ENCODE measurements around the gene C12orf43.

Gene C12orf43

DNA sequence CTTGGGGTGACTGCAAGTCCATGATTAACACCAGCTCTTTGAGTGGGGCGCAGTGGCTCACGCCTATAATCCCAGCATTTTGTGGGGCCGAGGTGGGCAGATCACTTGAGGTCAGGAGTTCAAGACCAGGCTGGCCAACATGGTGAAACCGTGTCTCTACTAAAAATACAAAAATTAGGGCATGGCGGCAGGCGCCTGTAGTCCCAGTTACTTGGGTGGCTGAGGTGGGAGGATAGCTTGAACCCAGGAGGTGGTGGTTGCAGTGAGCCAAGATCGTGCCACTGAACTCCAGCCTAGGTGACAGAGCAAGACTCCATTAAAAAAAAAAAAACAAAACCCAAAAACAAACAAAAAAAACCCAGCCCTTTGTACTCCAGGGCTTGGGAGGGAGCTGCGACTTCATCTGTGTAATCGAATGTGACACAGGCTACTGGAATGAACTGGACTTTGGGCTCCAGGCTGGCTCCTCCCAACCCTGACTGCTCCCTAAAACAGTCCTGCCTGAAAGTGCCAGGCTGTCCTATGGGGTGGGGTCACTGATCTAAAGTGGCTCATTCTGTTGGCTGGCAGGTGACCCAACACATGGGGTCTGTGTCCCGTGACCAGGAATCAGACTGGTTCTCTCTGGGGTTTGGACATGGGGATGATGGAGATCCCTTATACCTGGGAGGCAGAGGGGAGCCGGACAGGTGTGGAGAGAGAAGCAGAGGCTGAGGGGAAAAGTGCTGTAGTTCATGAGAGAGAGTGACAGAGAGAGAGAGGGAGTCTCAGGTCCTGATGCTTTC, 9.3 kb upstream of the C12orf43 start:
- no peak for DNase-seq (ENCODE audit: low read depth in 1 of 2, low spot score in 1 of 2)
- no peak for TF ChIP-seq SPI1 (IDR thresholded peaks at IDR 0.05; ENCODE audit: borderline replicate concordance, low read depth)
- TF ChIP-seq, protein P1, sequence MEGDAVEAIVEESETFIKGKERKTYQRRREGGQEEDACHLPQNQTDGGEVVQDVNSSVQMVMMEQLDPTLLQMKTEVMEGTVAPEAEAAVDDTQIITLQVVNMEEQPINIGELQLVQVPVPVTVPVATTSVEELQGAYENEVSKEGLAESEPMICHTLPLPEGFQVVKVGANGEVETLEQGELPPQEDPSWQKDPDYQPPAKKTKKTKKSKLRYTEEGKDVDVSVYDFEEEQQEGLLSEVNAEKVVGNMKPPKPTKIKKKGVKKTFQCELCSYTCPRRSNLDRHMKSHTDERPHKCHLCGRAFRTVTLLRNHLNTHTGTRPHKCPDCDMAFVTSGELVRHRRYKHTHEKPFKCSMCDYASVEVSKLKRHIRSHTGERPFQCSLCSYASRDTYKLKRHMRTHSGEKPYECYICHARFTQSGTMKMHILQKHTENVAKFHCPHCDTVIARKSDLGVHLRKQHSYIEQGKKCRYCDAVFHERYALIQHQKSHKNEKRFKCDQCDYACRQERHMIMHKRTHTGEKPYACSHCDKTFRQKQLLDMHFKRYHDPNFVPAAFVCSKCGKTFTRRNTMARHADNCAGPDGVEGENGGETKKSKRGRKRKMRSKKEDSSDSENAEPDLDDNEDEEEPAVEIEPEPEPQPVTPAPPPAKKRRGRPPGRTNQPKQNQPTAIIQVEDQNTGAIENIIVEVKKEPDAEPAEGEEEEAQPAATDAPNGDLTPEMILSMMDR (IDR thresholded peaks at IDR 0.05; ENCODE audit: insufficient read depth, low read length): no peak
- no peak for TF ChIP-seq GABPA (IDR thresholded peaks at IDR 0.05; ENCODE audit: low read depth)
- TF ChIP-seq POLR2AphosphoS5 (IDR thresholded peaks at IDR 0.05; ENCODE audit: low read depth): no peak
- TF ChIP-seq, protein P2, sequence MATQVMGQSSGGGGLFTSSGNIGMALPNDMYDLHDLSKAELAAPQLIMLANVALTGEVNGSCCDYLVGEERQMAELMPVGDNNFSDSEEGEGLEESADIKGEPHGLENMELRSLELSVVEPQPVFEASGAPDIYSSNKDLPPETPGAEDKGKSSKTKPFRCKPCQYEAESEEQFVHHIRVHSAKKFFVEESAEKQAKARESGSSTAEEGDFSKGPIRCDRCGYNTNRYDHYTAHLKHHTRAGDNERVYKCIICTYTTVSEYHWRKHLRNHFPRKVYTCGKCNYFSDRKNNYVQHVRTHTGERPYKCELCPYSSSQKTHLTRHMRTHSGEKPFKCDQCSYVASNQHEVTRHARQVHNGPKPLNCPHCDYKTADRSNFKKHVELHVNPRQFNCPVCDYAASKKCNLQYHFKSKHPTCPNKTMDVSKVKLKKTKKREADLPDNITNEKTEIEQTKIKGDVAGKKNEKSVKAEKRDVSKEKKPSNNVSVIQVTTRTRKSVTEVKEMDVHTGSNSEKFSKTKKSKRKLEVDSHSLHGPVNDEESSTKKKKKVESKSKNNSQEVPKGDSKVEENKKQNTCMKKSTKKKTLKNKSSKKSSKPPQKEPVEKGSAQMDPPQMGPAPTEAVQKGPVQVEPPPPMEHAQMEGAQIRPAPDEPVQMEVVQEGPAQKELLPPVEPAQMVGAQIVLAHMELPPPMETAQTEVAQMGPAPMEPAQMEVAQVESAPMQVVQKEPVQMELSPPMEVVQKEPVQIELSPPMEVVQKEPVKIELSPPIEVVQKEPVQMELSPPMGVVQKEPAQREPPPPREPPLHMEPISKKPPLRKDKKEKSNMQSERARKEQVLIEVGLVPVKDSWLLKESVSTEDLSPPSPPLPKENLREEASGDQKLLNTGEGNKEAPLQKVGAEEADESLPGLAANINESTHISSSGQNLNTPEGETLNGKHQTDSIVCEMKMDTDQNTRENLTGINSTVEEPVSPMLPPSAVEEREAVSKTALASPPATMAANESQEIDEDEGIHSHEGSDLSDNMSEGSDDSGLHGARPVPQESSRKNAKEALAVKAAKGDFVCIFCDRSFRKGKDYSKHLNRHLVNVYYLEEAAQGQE (IDR thresholded peaks at IDR 0.05; ENCODE audit: insufficient replicate concordance, low read depth): no peak
- no peak overlapping the region for H3K27ac ChIP-seq (replicated peaks)
- H3K27me3 ChIP-seq (ENCODE audit: insufficient read depth, poor library complexity, severe bottlenecking): no peaks in the 10 kb centered on the region
- no peak overlapping the region for H3K4me3 ChIP-seq (replicated peaks; ENCODE audit: insufficient read depth, low read length)

DNA sequence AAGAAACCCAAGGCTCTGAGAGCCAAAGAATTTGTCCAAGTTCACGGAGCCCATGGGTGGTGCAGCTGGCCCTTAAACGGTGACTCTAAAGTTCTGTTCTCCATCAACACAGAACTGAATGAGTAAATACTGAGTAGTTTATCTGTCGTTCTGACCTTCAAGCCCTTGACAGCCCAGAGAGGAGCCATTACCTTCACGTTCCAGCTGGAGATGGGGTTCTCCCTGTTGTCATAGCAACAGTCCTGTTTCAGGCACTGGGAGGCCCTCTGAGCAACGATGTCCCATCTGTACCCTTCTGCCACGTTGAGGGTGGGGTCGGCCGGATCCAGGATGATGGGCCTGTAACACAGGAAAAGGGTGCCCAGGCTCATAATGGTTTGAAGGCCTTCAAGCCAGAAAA, 7.5 kb upstream of the C12orf43 start:
- H3K4me3 ChIP-seq (replicated peaks; ENCODE audit: insufficient read depth, low read length): no peak overlapping the region
- no peak overlapping the region for H3K27ac ChIP-seq (replicated peaks)
- TF ChIP-seq, protein P2 (IDR thresholded peaks at IDR 0.05; ENCODE audit: insufficient replicate concordance, low read depth): no peak
- TF ChIP-seq POLR2AphosphoS5 (IDR thresholded peaks at IDR 0.05; ENCODE audit: low read depth): no peak
- TF ChIP-seq GABPA (IDR thresholded peaks at IDR 0.05; ENCODE audit: low read depth): no peak
- TF ChIP-seq, protein P1 (IDR thresholded peaks at IDR 0.05; ENCODE audit: insufficient read depth, low read length): no peak
- no peak for TF ChIP-seq SPI1 (IDR thresholded peaks at IDR 0.05; ENCODE audit: borderline replicate concordance, low read depth)
- no peaks in the 10 kb centered on the region for H3K27me3 ChIP-seq (ENCODE audit: insufficient read depth, poor library complexity, severe bottlenecking)
- no peak for DNase-seq (ENCODE audit: low read depth in 1 of 2, low spot score in 1 of 2)

DNA sequence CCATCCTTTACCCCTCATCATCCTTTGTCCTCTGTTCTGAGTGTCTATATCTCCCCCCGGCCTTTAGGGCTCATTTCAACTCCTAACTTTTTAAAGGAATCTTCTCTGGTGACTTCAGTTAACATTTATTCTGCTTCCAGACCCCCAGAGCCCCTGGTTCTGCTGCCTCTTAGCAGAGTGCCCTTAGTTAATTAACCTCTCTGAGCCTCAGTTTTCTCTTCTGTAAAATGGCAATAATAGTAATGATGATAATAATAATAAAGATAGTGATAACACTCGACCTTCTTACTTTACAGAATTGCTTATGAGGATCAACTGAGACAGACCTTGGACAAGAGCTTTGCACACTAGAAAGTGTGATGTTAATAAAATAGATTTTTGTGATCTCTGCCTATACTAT, 6.4 kb upstream of the C12orf43 start:
- TF ChIP-seq, protein P2 (IDR thresholded peaks at IDR 0.05; ENCODE audit: insufficient replicate concordance, low read depth): no peak
- no peak overlapping the region for H3K27ac ChIP-seq (replicated peaks)
- no peaks in the 10 kb centered on the region for H3K27me3 ChIP-seq (ENCODE audit: insufficient read depth, poor library complexity, severe bottlenecking)
- no peak overlapping the region for H3K4me3 ChIP-seq (replicated peaks; ENCODE audit: insufficient read depth, low read length)
- DNase-seq (ENCODE audit: low read depth in 1 of 2, low spot score in 1 of 2): no peak

Measured in HL-60 (cell line).